ENCODE data around the gene DPYD.
A peak's percentile ranks its signal among the peaks of the same experiment; 100 is the strongest.

Gene DPYD

DNA sequence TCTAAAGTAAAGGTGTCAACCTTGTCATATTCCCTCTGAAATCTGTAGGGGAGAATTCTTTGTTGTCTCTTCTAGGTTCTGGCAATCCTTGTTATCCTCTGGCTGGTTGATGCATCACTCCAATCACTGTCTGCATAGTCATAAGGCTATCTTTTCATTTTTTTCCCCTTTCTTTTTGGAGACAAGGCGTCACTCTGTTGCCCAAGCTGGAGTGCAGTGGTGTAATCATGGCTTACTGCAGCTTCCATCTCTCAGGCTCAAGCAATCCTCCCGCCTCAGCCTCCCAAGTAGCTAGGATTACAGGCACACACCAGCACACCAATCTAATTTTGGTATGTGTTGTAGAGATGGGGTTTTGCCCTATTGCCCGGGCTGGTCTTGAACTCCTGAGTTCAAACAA, 12.9 kb downstream of the DPYD start:
- no peak for DNase-seq (ENCODE audit: low read depth)
- no peak overlapping the region for H3K4me3 ChIP-seq (ENCODE audit: low read length)
- no peak for TF ChIP-seq CTCF (conservative IDR thresholded peaks at IDR 0.05; ENCODE audit: low read length)

- no peak overlapping the region for H3K4me3 ChIP-seq (ENCODE audit: low read length)
- TF ChIP-seq CTCF (conservative IDR thresholded peaks at IDR 0.05; ENCODE audit: low read length) = no peak
- DNase-seq (ENCODE audit: low read depth) = peak; percentile 94
Observed at GRCh38 chr1:97906567-97907241, 14.1 kb downstream of the DPYD start.

DNA sequence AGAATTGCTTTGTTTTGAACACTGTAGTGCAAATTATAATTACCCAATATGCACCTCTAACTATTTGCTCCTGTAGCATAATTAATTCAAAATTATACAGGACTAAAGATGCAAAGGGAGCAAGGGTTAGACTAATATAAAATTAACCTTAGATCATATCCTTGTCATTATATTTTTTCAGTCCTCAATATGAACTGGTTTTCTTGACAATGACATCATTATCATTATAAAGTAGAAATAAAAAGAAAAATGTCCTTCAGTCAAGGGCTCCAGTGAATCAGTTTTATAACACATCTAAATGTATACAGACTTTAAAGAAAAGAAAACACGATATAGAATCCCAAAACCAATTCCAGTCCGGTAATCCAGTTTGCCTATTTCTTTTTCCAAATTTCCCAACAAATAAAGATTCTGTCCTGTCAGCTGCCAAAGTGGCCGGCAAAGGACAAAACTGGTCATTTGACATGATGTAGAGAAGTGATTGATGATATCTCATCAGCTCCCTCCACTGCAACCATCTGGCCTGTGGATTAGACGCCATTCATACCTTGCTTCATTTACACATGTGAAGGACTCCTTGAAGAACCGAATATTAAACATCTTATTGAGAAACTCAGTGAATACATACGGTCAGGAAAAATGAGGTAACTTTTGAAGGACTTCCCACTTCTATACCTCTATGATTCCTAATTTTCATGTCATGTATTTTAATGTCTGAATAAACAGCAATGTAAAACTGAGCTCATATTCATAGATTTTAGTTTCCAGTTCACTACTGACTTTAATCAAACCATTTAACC, 15.5 kb downstream of the DPYD start:
- no peak for DNase-seq (ENCODE audit: low read depth)
- no peak for TF ChIP-seq CTCF (conservative IDR thresholded peaks at IDR 0.05; ENCODE audit: low read length)

GRCh38 chr1:97904534-97904933, 16.3 kb downstream of the DPYD start:
- no peak overlapping the region for H3K4me3 ChIP-seq (ENCODE audit: low read length)
- no peak for TF ChIP-seq CTCF (conservative IDR thresholded peaks at IDR 0.05; ENCODE audit: low read length)
- DNase-seq (ENCODE audit: low read depth) = peak; percentile 68

More for the DNA sequence above, 15.5 kb downstream of the DPYD start:
- no peak overlapping the region for H3K4me3 ChIP-seq (ENCODE audit: low read length)

DNA sequence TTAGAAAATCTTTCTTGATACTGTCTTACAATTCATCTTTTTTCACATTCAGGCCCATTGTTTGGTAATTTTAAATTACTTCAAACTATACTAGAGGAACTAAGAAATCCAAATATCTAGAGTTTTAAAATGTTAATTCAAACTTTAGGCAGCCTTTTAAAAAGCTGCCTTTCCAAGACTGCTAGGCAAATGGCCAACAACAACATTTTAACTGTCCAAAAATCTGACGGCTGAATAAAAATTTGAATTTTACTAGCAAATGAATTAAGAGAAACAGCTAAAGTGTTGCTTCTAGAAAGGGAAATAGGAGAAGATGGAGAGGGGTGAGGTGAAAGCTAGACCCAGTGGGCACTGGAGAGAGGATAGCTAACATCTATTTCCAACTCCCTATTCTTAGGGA, 17.2 kb downstream of the DPYD start:
- TF ChIP-seq CTCF (conservative IDR thresholded peaks at IDR 0.05; ENCODE audit: low read length) = no peak
- no peak for DNase-seq (ENCODE audit: low read depth)
- H3K4me3 ChIP-seq (ENCODE audit: low read length) = no peak overlapping the region

DNA sequence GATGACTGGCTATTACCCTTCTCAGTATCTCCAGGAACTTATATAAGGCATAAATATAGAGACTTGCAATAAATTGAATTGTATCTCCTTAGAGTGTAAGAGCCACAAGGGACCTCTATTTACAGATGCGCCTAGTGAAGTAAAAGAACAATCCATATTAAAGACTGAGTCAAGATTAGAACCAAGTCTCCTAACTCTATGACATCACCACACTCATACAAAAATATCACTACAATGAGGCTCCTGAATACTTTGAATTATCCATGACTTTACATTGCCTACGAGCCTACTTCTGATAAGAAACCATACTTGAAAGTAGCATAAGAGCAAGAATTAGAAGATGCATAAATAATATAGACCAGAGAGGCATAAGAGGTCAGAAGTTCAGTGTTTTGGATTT, 18.8 kb downstream of the DPYD start:
- no peak overlapping the region for H3K4me3 ChIP-seq (ENCODE audit: low read length)
- no peak for TF ChIP-seq CTCF (conservative IDR thresholded peaks at IDR 0.05; ENCODE audit: low read length)
- no peak for DNase-seq (ENCODE audit: low read depth)

Measured in AG10803 (cell line).